ENCODE data around the gene NAPG.
"Not testable (repeated sequence)": the region's sequence is repeated elsewhere in the genome, so short reads cannot be mapped to it uniquely, and the experiment has no call there.

The NAPG gene

DNA sequence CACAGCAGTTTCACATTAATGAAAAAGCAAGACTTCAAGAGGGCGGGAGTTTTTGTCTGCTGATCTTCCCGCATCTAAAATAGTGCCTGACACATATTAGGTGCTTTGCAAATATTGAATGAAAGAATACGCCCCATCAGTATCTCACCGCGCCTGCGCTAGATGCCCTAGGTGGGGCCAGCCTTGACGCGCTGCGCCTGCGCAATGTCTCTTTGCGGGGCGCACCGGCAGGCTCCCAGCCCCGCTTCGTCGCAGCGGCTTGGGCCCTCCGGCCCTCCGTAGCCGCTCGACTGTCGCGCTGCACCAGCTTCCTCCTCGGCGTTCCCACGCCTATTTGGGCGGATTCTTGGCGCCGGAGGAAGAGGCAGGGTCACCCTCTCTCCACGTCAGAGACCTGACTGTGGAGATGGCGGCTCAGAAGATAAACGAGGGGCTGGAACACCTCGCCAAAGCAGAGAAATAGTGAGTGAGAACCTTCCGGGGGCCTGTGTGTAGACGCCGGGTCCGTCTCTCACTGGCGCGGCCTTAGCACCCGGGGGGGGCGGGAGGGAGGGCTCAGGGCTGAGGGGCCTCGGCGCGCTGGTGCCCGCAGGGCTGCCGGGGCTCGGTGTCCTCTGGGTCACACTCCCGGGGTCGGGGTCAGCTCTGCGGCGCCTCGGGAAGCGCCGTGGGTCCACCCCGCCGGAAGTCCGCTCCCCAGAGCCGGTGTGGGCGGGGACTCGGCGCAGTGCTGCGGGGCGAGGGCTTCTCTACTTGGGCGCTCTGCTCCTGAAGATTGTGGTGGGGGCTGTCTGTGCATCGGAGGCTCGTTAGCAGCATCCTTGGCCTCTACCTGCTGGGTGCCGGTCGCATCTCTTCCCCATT, at the start of gene NAPG:
TSS of gene NAPG (plus strand) at position 331 of the 864 bp plus-strand sequence. CDS start at position 407, 76 bp downstream.
- peak; percentile 96 for DNase-seq

DNA sequence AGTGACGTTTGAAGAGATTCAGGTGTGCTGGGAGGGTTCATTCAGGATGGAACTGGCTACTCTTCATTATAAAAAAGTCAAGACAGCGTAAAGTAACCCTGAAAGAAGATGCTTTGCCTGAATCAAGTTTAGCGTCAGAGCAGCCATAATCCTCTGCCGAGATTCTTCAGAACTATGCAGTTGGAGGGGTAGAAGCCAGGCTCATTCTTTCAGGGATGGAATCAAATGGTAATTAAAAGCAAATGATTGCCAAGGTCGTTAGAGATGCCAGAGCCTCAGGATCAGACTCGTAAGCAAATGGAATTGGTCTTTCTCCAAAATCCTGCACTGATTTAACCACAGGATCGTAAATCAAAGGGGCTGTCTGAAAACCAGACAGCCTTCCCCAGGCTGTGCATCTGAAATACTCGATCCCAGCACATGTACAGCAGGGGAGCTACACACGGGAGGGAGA, 49.5 kb upstream of the NAPG start:
- no peak for DNase-seq

DNA sequence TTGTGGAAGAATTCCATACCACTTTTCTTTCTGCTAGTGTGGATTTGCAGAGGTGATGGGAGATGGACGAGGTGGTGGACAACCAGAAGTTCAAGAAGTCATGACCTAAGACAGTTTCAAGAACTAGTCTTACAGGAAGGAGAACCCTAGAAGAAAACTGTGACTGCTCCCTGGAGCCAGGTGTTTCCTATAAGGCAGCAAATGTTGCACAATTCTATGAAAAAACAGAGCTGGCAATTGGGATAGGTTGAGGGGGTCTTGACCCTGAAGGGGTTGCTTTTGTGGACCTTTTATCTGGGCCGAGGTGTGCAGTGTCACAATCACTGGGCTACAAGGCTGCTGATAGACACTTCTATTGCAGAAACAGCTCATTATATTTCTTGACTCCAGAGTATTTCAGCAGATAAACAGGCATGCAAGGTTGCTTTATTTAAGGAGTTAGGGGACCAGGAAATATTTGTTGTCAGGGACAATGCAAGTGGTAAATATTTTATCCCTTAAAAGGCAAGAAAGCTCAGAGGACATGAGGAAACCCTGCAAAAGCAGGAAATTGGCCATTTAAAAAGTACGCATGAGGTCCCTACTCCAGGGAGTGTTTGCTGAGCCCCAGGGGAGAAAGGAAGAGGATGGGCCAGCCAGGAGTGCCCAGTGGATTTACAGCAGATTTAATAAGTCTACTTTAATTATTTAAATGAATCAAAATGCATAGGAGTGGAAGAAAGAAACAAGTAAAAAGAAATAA, 48.5 kb upstream of the NAPG start:
- no peak for DNase-seq

DNA sequence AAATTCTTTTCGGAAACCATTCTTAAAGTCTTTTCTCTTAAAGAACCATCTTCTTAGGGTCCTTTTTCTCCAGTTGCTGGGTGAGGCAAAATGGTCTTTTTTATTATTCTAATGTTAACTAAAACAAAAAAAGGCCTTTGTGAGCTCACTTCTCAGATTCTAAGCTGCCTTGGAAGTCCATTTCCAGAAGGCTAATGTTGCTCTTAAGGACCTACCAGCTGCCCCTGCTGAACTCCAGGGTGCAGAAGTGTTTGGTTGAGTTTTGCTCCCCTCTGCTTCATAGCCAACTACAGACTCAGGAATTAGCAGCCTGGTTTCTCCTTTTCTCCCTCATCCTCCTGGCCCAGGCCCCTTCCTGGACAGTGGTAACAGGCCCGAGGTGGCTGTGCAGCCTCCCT, 48.0 kb upstream of the NAPG start:
- no peak for DNase-seq

DNA sequence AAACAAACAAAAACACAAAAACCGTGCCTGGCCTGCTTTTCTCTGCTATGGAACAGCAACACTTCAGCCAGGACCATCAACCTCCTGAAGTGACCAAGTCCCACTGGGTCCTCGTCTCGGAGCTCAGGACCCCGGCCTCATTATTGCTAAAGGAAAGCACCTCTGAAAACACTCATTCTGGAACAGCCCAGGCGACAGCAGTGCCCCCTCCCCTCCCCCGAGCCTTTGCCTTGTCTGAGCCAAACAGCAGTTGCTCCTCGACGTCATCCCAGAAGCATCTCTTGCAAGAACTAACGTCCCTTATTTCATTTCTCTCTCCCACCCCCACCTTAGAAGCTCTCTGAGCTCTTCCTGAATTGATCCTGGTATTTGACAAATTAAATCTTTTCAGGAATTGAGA, 44.0 kb upstream of the NAPG start:
- no peak for DNase-seq

DNA sequence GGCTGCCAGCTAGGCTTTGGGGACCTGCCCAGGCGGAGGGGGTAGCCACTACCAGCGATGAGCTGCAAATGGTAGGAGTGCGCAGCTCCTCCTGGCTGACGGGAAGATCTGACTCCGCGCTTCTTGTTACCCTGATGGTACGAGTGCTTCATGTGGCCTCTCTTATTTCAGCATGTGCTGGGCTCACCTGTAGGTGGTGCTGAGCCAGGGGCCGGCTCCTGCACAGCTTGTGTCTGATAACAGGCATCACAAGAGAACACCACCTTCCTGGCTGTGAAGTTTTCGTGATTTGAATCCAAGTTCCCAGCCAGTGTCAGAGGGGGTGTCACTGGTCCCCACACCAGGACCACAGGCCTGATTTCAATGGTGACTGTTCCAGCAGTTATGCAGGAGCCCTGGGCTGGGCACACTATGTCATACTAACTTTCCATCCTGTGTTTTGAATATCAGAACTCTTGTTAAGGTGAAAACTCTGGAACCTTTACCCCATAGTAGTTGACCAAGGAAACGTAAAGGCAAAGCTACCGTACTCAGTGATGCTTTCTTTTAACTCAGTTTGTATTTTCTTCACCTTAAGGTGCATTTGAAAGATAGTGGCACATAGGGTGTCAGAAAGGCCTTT, 43.4 kb upstream of the NAPG start:
- no peak for DNase-seq

DNA sequence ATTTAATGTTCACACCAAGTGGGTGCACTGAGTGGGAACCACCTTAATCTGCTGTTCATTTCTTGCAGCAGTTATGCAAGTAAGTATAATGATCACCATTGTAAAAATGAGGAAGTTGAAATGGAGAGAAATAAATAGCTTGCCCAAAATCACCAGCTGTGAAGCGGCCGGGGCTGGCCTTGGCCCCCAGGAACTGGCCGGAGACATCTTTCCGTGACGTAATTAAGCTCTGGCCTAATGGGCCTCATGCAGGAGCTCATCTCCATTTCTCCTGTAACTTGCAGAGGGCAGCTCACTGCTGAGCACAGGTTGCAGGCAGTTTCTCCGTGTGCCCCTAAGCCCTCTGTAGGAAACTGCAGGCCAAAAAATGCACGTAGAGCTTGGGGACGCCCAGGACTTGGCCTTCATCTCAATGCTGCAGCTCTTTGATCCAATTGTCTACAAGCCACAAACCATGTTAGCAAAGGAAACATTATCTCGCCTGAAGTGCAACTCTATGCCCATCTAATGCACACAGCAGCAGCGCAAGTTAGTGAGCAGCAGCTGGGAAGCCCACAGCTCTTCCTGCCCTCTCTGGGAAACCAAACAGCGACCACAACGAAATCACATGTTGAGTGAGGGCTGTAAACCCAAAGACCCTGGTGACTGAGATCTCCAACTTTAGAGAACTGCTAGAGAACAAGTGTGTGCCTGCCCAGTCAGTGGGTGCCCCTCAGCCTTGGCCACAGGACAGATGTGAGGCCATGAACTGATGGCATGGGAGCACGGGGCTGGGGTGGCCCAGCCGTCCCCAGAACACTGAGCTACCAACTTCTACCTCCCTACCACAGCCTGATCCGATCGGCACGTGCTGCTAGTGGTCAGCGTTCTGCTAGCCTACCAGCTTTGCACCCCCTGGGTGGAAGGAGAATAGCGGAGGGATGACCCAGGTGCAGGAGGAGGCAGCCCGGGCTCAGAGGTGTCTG, 42.6 kb upstream of the NAPG start:
- no peak for DNase-seq

DNA sequence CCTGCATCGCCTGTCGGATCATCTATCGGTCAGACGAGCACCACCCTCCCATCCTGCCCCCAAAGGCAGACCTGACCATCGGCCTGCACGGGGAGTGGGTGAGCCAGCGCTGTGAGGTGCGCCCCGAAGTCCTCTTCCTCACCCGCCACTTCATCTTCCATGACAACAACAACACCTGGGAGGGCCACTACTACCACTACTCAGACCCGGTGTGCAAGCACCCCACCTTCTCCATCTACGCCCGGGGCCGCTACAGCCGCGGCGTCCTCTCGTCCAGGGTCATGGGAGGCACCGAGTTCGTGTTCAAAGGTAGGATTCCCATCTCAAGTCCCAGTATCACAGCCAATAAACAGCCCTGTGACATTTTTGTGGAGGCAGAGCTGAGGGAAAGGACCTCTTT, 40.4 kb upstream of the NAPG start:
- DNase-seq, result no peak

DNA sequence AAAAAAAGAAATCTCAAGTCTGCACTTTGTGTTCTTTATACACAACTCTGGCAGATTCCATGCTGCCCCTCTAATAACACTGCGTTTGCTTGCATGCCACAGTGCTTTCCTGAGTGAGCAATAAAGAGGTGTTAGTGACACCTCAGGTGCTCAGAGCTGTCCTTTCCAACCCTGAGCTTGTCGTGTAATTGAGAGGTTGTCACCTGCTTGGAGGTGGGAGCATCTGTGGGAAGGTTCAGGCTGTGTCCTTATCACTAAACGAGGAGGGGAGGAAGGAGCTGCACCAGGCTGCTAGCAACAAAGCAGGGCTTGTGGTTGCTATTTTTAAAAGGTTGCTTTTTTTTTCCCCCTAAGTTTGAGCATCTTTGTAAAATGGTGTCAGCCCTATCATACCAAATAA, 39.5 kb upstream of the NAPG start:
- DNase-seq, result no peak

DNA sequence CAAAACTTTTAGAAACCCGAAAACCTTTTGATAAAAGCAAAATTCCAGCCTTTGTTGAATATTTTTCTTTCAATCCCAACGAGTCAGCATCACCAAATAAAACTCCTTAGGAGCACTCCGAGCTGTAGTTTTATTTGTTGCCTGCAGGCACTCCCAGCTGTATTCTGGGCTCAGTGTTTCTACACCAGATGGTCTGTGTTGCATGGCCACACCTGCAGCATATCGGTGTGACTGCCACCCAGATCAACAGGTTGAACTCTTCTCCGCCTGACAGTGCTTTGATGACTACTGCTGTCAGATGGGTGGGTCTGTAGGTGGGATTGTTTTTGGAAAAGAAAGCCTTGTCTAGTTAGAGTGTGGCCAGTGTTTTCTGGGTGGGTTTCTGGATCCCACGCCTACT, 38.7 kb upstream of the NAPG start:
- no peak for DNase-seq

DNA sequence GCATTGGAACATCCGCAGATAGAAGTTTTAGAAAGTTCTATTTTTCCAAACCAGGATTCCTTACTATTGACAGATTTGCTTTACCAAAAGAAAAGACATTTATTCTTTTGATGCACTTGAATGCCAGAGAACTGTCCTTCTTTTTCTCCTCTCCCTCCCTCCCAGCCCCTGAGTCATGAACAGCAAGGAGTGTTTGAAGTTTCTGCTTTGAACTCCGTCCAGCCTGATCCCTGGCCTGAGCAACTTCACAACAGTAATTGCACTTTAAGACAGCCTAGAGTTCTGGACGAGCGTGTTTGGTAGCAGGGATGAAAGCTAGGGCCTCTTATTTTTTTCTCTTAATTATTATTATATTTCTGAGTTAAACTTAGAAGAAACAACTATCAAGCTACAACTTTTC, 37.8 kb upstream of the NAPG start:
- no peak for DNase-seq

DNA sequence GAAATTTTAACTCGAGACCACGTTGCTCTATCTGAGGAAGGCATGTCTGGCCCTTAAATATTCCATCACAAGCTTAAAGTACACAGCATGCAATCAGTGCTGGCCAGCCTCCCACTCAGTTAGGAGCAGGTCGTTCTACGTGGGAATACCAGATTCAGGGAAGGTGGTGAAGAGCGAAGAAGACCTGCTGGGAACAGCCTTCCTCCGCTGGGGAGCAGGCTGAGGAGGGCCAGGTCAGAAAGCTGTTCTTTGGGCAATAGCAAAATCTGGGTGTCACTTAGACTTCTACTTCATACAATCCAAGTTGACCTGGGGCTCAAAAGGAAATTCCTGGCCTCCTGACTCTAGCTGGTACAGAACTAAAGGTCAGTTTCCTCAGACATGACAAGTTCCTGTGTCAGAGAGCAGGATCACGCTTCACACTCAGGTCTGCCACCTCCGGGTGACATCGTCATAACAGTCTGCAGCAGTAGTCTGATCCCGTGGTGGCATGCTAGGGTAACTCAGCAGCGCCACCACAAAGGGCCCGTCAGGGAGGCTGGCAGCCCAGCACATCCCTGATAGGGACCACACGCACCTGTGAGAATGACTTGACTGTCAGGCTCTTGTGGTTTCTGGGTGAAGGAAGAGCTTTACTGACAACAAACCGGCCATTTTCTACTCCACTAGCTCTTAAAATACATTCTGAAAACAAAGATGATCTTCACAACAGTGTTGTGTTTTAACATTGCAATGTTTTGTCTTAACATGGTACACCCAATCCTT, 35.2 kb upstream of the NAPG start:
- peak; percentile 72 for DNase-seq

DNA sequence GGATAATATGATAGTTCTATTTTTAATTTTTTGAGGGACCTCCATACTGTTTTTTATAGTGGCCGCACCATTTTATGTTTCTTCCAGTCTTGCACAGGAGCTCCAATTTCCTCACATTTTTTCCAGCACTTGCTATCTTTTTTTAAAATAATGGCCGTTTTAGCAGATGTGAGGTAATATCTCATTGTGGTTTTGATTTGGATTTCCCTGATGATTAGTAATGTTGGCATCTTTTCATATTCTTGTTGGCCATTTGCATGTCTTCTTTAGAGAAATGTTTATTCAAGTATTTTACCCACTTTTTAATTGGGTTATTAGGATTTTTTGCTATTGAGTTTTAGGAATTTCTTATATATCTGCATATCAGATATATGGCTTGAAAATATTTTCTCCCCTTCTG, 29.9 kb upstream of the NAPG start:
- no peak for DNase-seq

DNA sequence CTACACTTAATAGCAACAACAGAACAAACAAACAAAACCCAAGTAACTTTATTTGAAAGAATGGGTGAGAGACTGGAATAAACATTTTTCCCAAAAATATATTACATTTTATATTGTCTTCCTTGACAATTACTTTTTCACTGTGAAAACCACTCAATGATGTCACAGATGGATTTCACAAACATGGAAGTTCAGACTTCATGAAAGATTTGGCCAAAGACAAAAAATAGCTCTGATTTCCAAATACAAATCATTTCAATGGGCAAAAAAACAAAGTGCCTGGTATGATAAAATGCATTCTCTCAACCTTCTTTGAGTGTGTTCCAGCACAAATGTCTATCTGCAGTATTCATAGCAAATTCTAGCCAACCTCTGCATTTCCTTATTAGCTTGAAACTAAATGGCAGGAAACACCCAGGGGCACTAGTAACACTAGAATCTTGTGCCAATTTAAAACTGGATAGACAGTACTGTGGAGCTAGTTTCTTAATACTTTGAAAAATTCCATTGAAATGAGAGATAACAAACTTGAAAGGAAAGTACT, 28.5 kb upstream of the NAPG start:
- no peak for DNase-seq

DNA sequence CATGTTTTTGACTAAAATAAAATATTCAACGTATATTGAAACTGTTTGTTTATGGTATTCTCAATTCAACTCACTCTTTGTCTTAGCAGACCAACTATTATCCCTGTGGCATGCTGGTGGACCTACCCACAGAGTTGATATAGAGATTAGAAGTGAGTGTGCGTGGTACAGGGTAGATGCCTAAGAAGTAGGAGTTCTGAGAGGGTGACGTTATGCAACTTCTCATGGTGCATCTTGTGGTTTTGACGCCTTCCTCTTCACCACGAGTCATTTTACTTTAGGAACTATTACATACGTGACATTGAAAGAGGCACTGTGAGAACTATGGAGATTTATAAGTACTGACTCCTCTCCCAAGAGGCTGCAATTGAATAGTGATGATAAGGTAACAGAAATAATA, 26.6 kb upstream of the NAPG start:
- DNase-seq, result no peak

DNA sequence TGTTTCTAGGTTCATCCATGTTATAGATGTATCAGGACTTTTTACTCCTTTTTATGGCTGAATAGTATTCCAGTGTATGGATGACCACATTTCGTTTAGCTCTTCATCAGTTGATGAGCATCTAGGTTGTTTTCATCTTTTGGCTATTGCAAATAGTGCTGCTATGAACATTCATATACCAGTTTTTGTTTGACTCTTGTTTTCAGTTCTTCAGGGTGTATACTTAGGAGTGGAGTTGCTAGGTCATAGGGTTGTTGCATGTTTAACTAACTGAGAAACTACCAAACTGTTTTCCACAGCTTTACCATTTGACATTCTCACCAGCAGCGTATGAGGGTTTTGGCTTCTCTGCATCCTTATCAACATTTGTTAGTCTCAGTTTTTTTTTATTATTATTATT, 25.8 kb upstream of the NAPG start:
- no peak for DNase-seq

DNA sequence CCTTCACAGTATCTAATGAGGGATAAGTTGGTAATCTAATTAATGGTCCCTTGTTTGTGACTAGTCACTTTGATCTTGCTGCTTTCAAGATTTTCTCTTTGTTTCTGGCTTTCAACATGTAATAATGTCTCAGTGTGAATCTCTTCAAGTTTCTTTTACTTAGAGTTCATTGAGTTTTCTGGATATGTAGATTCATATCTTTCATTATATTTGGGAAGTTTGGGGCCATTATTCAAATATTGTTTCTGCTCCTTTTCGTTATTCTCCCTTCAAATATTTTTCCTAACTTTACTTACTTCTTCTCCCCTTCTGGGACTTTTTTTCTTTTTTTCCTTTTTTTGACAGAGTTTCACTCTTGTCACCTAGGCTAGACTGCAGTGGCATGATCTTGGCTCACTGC, 21.1 kb upstream of the NAPG start:
- DNase-seq, result no peak

DNA sequence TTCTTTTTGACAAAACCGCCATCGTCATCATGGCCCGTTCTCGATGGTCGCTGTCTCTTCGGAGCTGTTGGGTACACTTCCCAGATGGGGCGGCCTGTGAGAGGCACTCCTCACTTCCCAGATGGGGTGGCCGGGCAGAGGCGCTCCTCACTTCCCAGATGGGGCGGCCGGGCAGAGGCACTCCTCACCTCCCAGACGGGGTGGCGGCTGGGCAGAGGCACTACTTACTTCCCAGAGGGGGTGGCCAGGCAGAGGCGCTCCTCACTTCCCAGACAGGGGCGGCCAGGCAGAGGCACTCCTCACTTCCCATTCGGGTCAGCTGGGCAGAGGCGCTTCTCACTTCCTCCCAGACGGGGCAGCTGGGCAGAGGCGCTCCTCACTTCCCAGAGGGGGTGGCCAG, 19.9 kb upstream of the NAPG start:
- not testable (repeated sequence) for DNase-seq

DNA sequence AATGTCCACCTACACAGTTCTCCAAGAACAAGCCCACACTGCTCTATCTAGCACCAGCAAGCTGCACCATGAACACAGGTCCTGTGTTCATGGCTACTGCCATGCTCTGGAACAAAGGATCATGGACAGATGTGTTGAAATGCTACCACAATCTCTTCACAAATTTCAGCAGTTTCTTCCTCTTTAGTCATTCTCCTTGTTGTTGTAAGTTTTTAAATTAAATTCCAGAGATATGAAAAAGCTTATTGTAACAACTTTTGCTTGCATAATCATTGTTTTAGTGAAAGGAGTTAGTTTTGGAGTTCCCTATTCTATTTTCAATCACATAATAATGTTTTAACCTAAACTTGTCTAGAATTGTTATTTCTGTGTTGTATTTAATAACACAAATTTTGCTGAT, 17.2 kb upstream of the NAPG start:
- DNase-seq, result no peak

DNA sequence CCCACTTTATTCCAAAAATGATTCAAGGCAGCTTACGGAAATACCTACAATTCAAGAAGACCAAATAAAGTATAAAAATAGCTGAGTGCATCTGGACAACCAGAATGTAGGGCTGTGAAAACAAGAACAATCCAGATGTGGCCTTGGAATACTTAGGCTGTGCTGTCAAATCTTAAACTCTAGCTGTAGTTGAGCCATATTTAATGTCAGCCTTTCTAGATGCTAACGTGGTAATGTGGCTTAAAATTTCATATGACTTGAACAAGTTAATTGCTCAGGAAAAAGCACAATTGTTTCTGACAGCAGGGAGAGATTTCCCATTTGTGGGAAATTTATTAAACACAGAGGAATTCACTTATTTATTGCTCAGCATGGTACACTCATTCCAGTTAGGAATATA, 14.6 kb upstream of the NAPG start:
- no peak for DNase-seq

DNA sequence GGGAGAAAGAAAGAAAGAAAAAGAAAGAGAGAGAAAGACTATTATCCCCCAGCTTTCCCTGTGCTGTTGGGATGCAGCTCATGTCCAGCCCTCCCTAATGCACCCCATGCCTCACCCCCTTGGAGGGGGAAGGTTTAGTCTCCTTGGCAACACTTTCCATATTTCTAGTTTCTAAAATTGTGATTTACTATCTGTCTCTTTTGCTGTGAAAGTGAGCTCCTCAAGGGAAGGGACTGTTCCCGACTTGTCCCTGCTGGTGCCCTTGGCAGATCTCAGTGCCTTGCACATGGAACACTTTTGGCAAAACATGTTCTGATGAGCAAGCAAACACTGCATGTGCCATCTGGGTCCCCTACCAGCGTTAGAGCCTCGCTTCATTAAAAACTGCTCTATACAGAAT, 11.7 kb upstream of the NAPG start:
- DNase-seq, result no peak

DNA sequence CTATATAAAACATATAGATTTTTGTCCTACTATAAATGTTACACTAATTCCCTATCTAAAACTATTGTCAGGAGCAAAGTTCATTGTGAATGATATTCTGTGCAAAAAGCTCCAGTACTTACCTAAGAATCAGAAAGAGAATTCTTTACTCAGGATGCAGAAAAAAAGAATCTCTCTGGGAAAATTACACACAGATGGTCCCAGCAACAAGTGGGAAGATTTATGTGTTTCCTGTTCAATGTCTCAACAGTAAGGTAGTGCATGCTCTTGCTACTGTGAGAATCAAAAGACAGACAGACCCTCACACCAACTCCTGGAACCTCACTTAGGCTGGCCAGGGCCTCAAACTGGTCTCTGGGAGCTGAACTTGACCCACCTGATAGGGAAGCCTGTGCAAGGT, 11.2 kb upstream of the NAPG start:
- no peak for DNase-seq

Measured in NCI-H82 (cell line).